ENCODE measurements around the gene PRMT1. TPM values are rescaled to one million over a fixed set of nuclear protein-coding genes. Genes with fewer than 3 reads are reported as not detected.

Gene PRMT1
- total and polyA plus RNA-seq, 2 donors (not counting 1 experiment from before 2014, with no cell fraction given) = 184 to 298 TPM

DNA sequence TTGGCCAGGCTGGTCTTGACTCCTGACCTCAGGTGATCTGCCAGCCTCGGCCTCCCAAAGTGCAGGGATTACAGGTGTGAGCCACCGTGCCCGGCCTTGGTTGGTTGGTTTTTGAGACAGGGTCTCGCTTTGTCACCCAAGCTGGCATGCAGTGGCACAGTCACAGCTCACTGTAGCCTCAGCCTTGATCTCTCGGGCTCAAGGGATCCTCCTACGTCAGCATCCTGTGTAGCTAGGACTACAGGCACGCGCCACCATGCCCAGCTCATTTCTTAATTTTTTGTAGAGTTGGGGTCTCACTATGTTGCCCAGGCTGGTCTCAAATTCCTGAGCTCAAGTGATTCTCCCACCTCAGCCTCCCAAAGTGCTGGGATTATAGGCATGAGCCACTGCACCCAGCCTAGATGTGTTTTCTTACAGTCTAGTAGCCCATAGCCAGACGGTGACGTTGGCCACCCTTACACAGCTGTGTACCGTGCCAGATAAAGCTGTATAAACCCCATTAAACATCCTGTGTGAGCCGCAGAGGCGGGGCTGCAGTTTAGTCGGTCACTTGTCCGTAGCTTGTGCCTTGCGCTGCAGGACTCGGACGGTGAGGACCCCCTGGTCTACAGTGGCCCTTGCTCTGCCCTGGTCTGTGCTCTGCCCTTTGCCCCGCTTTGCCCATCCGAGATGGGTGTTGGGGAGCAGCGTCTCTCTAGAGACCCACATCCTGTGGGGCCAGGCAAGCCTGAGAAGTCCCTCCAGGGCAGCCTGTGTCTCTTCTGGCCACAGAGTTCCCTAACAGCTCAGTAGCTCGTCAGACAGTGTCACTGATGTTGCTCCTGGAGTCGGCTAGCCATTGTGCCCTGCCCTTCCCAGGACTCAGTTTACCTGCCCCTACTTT, 21.3 kb upstream of the PRMT1 start:
- H3K27me3 ChIP-seq (ENCODE audit: control insufficient read depth, insufficient read depth, low read length) = no peaks in the 10 kb centered on the region
- DNase-seq (ENCODE audit: low read depth in 2 of 2) = no peak
- no peaks in the 10 kb centered on the region for H3K9me3 ChIP-seq (ENCODE audit: control insufficient read depth, insufficient read depth, low read depth, low read length)
- no peak overlapping the region for H3K4me3 ChIP-seq (replicated peaks in 1 of 4; ENCODE audit: control extremely low read depth in 1 of 4, insufficient read depth in 1 of 4, low read depth in 3 of 4, low read length in 4 of 4)
- H2AFZ ChIP-seq (ENCODE audit: low read length) = no peak overlapping the region
- no peak overlapping the region for H3K4me2 ChIP-seq (ENCODE audit: extremely low read depth, insufficient read depth, low read length)
- no peaks in the 10 kb centered on the region for H3K4me1 ChIP-seq (ENCODE audit: control insufficient read depth, extremely low read depth, insufficient read depth, low read length)
- H3K79me2 ChIP-seq (ENCODE audit: control insufficient read depth, insufficient read depth, low read length) = no peaks in the 10 kb centered on the region
- peaks cover 58% of the 10 kb centered on the region for H3K36me3 ChIP-seq (ENCODE audit: control insufficient read depth, insufficient read depth, low read length)
- TF ChIP-seq, protein P1, sequence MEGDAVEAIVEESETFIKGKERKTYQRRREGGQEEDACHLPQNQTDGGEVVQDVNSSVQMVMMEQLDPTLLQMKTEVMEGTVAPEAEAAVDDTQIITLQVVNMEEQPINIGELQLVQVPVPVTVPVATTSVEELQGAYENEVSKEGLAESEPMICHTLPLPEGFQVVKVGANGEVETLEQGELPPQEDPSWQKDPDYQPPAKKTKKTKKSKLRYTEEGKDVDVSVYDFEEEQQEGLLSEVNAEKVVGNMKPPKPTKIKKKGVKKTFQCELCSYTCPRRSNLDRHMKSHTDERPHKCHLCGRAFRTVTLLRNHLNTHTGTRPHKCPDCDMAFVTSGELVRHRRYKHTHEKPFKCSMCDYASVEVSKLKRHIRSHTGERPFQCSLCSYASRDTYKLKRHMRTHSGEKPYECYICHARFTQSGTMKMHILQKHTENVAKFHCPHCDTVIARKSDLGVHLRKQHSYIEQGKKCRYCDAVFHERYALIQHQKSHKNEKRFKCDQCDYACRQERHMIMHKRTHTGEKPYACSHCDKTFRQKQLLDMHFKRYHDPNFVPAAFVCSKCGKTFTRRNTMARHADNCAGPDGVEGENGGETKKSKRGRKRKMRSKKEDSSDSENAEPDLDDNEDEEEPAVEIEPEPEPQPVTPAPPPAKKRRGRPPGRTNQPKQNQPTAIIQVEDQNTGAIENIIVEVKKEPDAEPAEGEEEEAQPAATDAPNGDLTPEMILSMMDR (conservative IDR thresholded peaks at IDR 0.05 in 1 of 2, IDR thresholded peaks at IDR 0.05 in 1 of 2; ENCODE audit: low read depth in 1 of 2, low read length in 2 of 2) = no peak
- no peak for TF ChIP-seq EZH2 (IDR thresholded peaks at IDR 0.05; ENCODE audit: low read length, missing control alignments)
- H4K20me1 ChIP-seq (ENCODE audit: control insufficient read depth, extremely low read depth, insufficient read depth, low read length) = no peaks in the 10 kb centered on the region
- no peak overlapping the region for H3K9ac ChIP-seq (ENCODE audit: insufficient read depth, low read length)
- no peak overlapping the region for H3K27ac ChIP-seq (ENCODE audit: insufficient read depth, low read length)

DNA sequence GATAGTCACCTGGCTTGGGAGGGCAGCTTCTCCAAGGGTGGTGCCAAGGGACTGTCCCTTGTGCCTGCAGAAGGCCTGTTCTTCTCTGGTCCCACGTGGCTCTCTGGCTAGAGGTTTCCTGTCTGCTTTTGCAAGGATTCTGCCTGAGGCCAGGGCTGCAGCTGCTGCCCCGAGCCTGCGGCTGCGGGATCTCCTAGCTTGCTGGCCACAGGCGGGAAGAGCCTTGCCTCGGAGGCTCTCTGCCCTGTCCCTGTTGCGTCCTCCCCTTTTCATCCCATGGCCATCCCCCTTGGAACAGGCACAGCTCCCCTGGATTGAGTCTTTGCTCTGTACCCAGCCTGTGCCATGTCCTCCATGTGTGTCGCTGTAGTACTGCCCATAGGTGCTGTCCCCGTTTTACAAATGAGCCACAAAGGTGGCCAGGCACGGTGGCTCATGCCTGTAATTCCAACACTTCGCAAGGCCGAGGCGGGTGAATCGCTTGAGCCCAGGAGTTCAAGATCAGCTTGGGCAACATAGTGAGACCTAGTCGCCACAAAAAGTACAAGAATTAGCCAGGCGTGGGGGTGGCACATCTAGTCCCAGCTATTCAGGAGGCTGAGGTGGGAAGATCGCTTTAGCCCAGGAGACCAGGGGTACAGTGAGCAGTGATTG, 20.5 kb upstream of the PRMT1 start:
- no peak for DNase-seq (ENCODE audit: low read depth in 2 of 2)
- H3K9ac ChIP-seq (ENCODE audit: insufficient read depth, low read length) = no peak overlapping the region
- no peak overlapping the region for H2AFZ ChIP-seq (ENCODE audit: low read length)
- no peaks in the 10 kb centered on the region for H3K4me1 ChIP-seq (ENCODE audit: control insufficient read depth, extremely low read depth, insufficient read depth, low read length)
- H3K9me3 ChIP-seq (ENCODE audit: control insufficient read depth, insufficient read depth, low read depth, low read length) = no peaks in the 10 kb centered on the region
- H4K20me1 ChIP-seq (ENCODE audit: control insufficient read depth, extremely low read depth, insufficient read depth, low read length) = no peaks in the 10 kb centered on the region
- H3K27me3 ChIP-seq (ENCODE audit: control insufficient read depth, insufficient read depth, low read length) = no peaks in the 10 kb centered on the region
- H3K79me2 ChIP-seq (ENCODE audit: control insufficient read depth, insufficient read depth, low read length) = no peaks in the 10 kb centered on the region
- H3K36me3 ChIP-seq (ENCODE audit: control insufficient read depth, insufficient read depth, low read length) = peaks cover 56% of the 10 kb centered on the region
- TF ChIP-seq, protein P1 (conservative IDR thresholded peaks at IDR 0.05 in 1 of 2, IDR thresholded peaks at IDR 0.05 in 1 of 2; ENCODE audit: low read depth in 1 of 2, low read length in 2 of 2) = no peak
- TF ChIP-seq EZH2 (IDR thresholded peaks at IDR 0.05; ENCODE audit: low read length, missing control alignments) = no peak
- no peak overlapping the region for H3K4me2 ChIP-seq (ENCODE audit: extremely low read depth, insufficient read depth, low read length)
- no peak overlapping the region for H3K4me3 ChIP-seq (replicated peaks in 1 of 4; ENCODE audit: control extremely low read depth in 1 of 4, insufficient read depth in 1 of 4, low read depth in 3 of 4, low read length in 4 of 4)
- H3K27ac ChIP-seq (ENCODE audit: insufficient read depth, low read length) = no peak overlapping the region

DNA sequence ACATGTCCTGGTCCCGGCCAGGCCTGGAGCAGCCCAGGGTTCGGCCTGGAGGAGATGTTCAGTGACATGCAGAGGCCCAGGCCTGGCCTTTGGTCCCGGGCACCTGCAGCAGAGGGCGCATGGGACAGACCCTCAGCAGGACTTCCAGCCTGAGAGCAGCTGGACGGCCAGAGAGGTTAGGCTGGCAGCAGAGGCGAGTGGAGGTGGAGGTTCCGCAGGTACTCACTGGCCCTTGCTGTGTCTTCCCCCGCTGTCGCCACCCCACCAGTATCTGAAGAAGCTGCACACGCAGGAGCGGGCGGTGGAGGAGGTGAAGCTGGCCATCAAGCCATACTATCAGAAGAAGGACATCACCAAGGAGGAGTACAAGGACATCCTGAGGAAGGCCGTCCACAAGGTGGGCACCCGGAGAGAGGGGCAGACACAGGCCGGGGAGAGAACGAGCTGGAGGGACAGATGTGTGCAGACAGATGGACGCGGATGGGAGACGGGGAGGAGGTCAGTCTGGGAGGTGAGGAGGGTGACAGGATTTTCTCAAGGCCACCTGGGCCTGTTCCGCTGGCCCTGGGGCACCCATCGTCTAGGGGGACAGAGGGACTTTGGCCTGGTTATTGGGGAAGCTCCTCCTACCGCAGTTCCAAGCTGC, 19.5 kb upstream of the PRMT1 start:
- Histone ChIP-seq H3K9ac (ENCODE audit: insufficient read depth, low read length) (no peak overlapping the region), H4K20me1 (ENCODE audit: control insufficient read depth, extremely low read depth, insufficient read depth, low read length) (no peaks in the 10 kb centered on the region), H2AFZ (ENCODE audit: low read length) (no peak overlapping the region), H3K9me3 (ENCODE audit: control insufficient read depth, insufficient read depth, low read depth, low read length) (no peaks in the 10 kb centered on the region), H3K4me1 (ENCODE audit: control insufficient read depth, extremely low read depth, insufficient read depth, low read length) (no peaks in the 10 kb centered on the region), H3K4me2 (ENCODE audit: extremely low read depth, insufficient read depth, low read length) (no peak overlapping the region), H3K36me3 (ENCODE audit: control insufficient read depth, insufficient read depth, low read length) (peaks cover 57% of the 10 kb centered on the region), H3K4me3 (replicated peaks in 1 of 4; ENCODE audit: control extremely low read depth in 1 of 4, insufficient read depth in 1 of 4, low read depth in 3 of 4, low read length in 4 of 4) (no peak overlapping the region), H3K79me2 (ENCODE audit: control insufficient read depth, insufficient read depth, low read length) (no peaks in the 10 kb centered on the region), H3K27me3 (ENCODE audit: control insufficient read depth, insufficient read depth, low read length) (no peaks in the 10 kb centered on the region), H3K27ac (ENCODE audit: insufficient read depth, low read length) (no peak overlapping the region)
- no peak for TF ChIP-seq EZH2 (IDR thresholded peaks at IDR 0.05; ENCODE audit: low read length, missing control alignments)
- TF ChIP-seq, protein P1 (conservative IDR thresholded peaks at IDR 0.05 in 1 of 2, IDR thresholded peaks at IDR 0.05 in 1 of 2; ENCODE audit: low read depth in 1 of 2, low read length in 2 of 2) = no peak
- no peak for DNase-seq (ENCODE audit: low read depth in 2 of 2)

Data from fibroblast of lung (primary cell).